GM19240 (cell line): Measurements from ENCODE around the gene DGKZ.

ENCODE experiments used
- DNase-seq: peaks from one replicate; pipeline ENCODE4 v3.0.0; 2011; ENCODE audit warnings: low spot score; ENCODE audit not compliant: insufficient read length

DGKZ gene

DNA sequence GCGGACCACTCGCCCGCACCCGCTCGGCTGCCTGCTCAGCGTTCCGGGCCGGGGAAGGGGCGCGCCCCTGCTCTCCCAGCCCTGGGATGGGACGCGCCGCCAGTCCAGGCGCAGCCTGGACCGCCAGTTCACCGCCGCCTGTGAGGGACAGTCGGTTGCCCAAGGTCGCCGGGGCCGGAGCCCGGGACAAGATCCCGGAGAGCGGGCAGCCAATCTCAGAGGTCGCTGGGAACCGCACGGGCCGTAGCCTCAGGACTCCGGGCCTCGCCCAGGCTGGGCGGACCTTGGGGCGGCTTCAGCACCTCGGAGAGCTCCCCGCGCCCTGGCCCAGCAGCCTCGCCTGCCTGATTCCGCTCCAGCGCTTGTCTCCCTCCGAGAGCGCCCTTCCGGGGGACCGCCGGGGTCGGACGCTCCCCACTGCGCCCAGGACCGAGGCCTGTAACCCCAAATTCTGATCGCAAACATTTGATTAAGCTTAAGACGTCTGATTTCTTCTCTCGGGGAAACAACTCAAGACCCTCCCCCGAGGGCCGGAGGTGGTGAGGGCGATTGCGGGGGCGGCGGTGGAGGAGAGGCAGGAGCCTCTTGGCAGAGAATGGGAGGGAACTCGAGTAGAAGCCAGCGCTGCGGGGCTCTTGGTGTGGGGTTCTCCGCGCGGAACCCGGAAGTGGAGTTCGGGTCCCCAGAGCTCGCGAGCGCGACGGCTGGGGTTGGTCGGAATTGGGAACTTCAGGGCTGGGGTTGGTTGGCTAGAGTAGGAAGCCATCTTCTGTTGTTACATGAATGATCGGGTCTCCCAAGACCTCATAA is 45.4 kb downstream of the DGKZ start:
- DNase-seq, result peak; percentile 97

DNA sequence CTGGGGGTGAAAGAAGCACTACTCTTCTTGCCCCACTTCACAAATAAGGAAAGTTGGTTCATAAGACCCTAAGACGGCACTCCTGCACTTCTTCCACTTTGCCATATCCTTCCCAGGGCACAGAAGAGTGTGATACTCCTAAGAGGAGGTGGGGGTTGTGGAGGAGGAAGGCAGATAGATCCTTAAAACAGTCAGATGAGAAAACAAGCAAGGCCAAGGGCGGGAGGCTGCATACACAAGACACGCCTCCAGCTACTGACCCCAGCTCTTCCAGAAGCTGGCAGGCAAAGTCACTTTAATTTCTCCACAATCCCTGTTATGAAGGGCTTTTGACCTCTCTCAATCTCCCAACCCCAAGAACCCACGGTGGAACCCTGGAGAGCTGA is 46.0 kb downstream of the DGKZ start:
- DNase-seq, result no peak

DNA sequence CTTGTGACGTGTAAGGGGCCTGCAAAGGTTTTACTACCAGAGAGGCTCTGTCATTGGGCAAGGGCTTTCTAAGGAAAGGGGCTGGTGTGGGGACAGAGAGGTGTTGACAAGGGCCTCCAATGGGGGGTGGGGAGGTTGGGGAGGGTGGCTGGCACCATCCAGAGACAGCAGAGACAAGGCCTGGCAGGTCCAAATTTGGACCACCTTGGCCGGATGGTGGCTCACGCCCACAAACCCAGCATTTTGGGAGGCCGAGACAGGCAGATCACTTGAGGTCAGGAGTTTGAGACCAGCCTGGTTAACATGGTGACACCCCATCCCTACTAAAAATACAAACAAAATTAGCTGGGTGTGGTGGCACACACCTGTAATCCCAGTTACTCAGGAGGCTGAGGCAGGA is 46.5 kb downstream of the DGKZ start:
- DNase-seq, result no peak

DNA sequence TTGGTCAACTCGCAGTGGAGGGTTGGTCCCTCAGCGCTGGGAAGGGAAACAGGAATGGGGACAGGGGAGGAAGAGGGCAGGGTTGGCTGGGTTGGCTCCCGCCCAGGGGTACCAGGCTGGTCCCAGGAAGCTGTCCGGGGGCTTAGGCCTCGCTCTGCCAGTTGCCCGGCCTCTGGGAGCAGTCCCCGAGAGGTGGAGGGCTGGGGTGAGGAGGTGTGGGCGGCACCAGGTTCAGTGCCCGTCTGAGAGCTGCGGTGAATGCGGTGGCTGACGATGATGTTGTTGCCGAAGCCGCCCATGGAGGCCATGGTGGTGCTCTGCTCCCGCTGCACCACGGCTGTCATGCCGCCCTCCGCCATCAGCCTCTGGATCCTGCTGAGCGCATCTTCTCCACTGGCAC is 50.3 kb downstream of the DGKZ start:
- no peak for DNase-seq

DNA sequence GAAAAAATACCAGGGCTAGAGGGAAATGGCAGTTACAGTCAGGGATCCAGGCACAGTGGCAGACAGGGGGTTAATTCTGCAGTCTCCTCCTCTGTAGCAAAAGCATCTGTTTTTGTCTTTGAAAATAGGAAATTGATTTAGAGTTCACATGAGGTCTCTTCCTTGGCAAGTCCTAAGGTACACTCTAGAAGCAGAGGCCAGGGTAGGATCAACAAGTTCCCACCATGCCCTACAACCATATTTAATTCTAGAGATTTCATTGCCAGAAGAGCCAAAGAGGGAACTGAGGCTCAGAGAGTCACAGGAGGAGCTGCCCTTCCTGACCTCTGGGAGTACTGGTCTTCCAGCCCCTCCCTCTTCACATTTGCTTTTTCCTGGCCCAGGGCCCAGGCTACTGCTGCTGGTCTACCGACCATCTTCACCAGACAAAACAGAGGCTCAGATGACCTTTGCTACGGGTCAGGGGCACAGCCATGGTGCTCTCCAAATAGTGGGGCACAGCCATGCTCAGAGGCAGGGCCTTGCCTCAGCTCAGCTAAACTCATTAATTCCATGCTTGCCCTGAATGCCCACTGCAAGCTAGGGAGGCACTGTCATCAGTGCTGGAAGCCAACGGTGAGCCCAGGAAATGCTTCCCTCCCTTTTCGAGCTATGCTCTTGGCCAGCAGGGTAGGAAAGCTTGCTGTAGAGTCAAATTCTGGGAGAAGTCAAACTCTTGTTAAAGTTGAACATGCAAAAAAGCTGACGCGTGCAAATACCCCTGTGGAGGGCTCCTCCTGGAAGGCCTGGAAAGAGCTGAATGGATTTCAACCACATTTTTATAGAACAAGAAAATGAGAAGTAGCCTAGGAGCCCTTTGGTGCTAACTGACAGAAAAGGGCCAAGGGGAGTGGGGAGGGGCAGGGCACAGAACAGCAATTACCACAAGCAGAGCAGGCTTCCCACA is 56.0 kb downstream of the DGKZ start:
- no peak for DNase-seq

DNA sequence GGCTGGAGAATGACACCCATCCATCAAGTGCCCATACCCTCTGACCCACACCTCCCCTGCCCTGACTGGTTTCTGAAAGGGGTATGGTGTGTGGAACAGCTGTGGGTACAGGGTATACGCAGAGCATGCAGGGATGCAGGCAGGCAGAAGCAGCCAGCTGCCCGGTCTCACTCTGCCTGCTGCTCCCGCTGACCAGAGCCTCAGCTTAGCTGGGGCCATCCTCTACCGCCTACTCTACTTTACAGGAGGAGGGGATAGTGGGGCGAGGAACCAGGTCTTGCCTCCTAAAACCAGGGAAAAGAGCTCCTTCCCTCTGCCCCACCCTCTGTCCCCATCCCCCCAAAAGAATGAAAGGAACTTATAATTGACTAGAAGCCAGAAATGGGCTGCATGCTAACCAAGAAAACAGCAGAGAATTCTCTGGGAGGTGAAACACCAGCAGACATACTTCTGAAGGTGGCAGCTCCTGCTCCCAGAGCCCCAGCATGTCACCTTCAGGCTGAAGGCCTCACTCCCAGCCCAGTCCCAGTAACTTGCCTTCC is 57.3 kb downstream of the DGKZ start:
- DNase-seq, result no peak

- no peak for DNase-seq
Measured at GRCh38 chr11:46407635-46408034, 60.4 kb downstream of the DGKZ start.

- no peak for DNase-seq
Measured at GRCh38 chr11:46408407-46408986, 61.2 kb downstream of the DGKZ start.

GRCh38 chr11:46410021-46410420 is 62.8 kb downstream of the DGKZ start:
- DNase-seq, result no peak

GRCh38 chr11:46413760-46414465 is 66.7 kb downstream of the DGKZ start:
- no peak for DNase-seq

- no peak for DNase-seq
Measured at GRCh38 chr11:46414466-46414796, 67.2 kb downstream of the DGKZ start.

DNA sequence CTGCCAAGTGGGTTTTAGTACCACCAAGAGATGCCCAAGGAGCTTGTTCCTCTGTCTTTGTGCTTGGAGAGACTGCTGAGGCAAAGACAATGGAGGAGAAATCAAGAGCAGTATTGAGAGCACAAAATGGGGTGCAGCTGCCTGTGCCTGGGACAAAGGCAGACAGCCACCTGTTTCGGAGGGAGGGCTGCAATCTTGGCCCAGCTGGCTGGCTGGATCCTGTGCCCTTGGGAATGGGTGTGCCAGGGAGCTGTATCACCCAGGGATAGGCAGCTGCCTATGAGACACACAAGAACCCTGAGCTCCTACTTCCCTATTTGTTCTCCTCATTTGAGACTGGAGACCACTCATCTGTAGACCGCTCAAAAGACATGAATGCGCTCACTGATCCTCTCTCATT is 67.6 kb downstream of the DGKZ start:
- no peak for DNase-seq

- DNase-seq, result no peak
Measured at GRCh38 chr11:46417711-46418110, 70.4 kb downstream of the DGKZ start.

- no peak for DNase-seq
Measured at GRCh38 chr11:46418751-46419150, 71.5 kb downstream of the DGKZ start.

DNA sequence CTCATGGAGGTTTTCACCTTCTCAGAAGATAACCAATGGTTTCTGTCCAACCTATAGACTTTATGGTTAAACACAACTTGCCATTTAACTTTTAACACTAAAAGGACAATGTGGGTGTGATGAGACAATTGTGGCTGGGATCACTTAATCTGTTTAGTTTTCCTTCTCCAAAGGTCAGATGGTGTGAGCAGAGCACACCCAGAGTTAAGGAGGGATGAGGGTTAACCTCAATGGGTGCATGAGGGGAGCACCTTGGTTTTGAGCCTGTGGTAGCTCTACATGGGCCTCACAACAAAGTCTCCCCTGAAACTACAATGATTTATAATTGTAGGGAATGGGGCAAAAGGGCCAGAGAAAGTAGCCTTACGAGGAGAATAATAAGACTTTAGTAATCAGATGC is 73.2 kb downstream of the DGKZ start:
- no peak for DNase-seq

GRCh38 chr11:46421257-46421880 is 74.1 kb downstream of the DGKZ start:
- DNase-seq, result no peak

GRCh38 chr11:46422588-46422987 is 75.3 kb downstream of the DGKZ start:
- DNase-seq, result no peak

DNA sequence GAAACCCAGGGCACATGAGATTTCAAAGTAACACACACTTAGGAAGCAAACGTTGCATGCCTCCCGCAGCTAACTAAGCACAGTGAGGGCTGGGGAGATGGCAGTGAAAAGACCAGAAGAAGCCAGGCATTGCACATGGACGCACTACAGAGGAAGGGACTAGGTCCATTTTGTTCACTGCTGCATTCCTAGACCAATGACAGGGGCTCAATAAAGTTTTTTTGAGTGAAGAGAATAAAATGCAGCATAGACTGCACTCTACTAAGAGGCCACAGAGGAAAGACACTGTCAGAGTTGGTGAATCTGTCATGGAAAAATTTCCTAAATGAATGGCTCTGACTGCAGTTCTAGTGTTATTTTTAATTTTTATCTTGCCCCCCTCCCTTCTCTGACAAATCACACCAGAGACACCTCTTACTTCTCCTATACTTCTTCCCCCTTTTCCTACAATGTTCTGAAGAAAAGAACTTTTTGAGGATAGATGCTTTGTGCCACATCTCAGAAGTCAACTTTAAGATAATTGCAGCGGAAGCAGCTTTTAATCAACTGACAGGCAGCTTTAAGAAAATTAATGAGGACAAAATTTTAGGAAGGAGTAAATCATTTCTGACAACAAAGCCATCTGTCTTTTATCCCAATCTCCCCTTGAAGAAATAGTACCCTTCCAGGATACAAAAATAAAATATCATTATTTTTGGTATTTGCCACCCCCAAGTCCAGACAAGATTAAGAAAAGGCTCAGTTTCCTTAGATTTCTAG is 79.1 kb downstream of the DGKZ start:
- no peak for DNase-seq

DNA sequence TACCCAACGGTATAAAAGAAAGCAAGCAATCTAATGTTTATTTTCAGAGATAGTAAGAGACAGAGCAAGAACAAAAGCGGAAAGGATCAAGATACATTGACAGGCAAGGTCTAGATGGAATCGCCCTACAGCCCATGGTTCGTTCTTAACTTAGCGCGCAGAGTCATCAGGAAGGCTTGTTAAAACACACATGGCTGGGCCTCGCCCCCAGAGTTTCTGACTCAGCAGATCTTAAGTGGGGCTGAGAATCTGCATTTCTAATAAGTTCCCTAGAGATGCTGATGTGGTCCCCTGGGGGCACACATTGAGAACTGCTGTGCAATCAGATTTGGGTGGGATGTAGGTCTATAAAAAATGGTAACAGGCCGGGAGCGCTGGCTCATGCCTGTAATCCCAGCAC is 80.1 kb downstream of the DGKZ start:
- no peak for DNase-seq

- no peak for DNase-seq
Measured at GRCh38 chr11:46429717-46430116, 82.5 kb downstream of the DGKZ start.
